Prostate gland (tissue), 2 donors: ENCODE data around the gene VPS45. TPM values are rescaled to one million over a fixed set of nuclear protein-coding genes. Genes with fewer than 3 reads are reported as not detected.
A peak's percentile ranks its signal among the peaks of the same experiment; 100 is the strongest.

Experiments
- DNase-seq: peaks from one replicate; pipeline ENCODE4 v3.0.0-alpha.2; 2019; ENCODE audit warnings: low spot score
- H3K27ac ChIP-seq, 2 donors: fragments of 200-600 bp; sonication (generic); 2 replicates each; pipeline ENCODE4 v1.5.1; 2017 to 2019
- H3K27me3 ChIP-seq: fragments of 200-600 bp; sonication (generic); replicated peaks from 2 replicates; pipeline ENCODE4 v1.5.1; 2019; ENCODE audit not compliant: insufficient read depth
- H3K36me3 ChIP-seq, 2 donors: fragments of 200-600 bp; sonication (generic); 1 replicate in 1 of 2; 2 replicates in 1 of 2; pipeline versions ENCODE4 v1.5.1 to v1.8.1; 2017 to 2019
- H3K4me1 ChIP-seq: fragments of 200-600 bp; sonication (generic); replicated peaks from 2 replicates; pipeline ENCODE4 v1.5.1; 2019
- H3K4me3 ChIP-seq, 2 donors: fragments of 200-600 bp; sonication (generic); 2 replicates each; pipeline ENCODE4 v1.5.1; 2017 to 2019
- H3K9me3 ChIP-seq: fragments of 200-600 bp; sonication (generic); 2 replicates; pipeline ENCODE4 v1.5.1; 2017
- POLR2A ChIP-seq: fragments of 450-650 bp; IDR thresholded peaks from one replicate; pipeline ENCODE4 v1.6.1; 2016; ENCODE audit warnings: antibody characterized with exemption, mild to moderate bottlenecking
- POLR2AphosphoS5 ChIP-seq: sonication (generic); formaldehyde crosslinking; IDR thresholded peaks from one replicate; pipeline ENCODE4 v1.6.1; 2017; ENCODE audit warnings: antibody characterized with exemption
- WGBS: methylation state at CpG from one replicate; pipeline ENCODE4 v1.1.5; 2018; 5-methylcytosine and 5-hydroxymethylcytosine counted together
- intact Hi-C: fragments of 100-400 bp; cut with DNase I; formaldehyde crosslinking; loops from one replicate; pipeline ENCODE4 v1.14.2; 2022
- total RNA-seq, 2 donors: library from RNA; depleted of rRNA; stranded (reverse); fragments of >200 nt; gene quantifications; one replicate each; pipeline ENCODE4 v1.1.0, GENCODE V29; 2016
- TF ChIP-seq, protein P1 (sequence below), 4 experiments: fragments of 200-600 bp in 2 of 4; fragments of 450-650 bp in 2 of 4; sonication (generic) in 2 of 4; IDR thresholded peaks; 1 replicate in 3 of 4; 2 replicates in 1 of 4; pipeline ENCODE4 v1.5.1; 2016 to 2019; ENCODE audit warnings: antibody characterized with exemption in 4 of 4, mild to moderate bottlenecking in 2 of 4, moderate library complexity in 2 of 4

VPS45 gene
- total RNA-seq, 2 donors from 2014 or later: 29.6 to 33.3 TPM

DNA sequence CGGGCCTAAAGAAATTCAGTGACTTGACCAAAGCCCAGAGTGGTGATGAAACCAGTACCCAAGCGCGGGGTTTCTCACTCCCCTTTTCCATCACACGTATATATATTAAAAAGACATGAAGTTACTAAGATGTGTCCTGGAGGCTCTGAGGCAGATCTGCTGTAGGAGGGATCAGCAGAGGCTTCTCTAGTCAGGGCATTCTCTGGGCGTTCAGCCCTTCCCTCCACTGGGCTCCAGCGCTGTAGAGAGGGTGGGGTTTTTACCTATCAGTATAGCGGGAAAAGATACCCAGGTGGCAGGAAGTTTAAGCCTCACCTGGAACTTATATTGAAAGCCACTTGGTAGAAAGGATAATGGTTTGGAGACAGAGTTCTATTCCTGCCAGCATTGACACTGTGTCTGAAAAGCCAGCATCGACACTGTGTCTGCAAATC lies 81.3 kb downstream of the VPS45 start:
- H3K27me3 ChIP-seq: no peaks in the 10 kb centered on the region
- no peak for DNase-seq
- H3K36me3 ChIP-seq: no peaks in the 10 kb centered on the region
- peak overlapping the region; percentile 66 to 78 for H3K4me3 ChIP-seq
- TF ChIP-seq POLR2A (no peak), POLR2AphosphoS5 (no peak)
- TF ChIP-seq, protein P1, sequence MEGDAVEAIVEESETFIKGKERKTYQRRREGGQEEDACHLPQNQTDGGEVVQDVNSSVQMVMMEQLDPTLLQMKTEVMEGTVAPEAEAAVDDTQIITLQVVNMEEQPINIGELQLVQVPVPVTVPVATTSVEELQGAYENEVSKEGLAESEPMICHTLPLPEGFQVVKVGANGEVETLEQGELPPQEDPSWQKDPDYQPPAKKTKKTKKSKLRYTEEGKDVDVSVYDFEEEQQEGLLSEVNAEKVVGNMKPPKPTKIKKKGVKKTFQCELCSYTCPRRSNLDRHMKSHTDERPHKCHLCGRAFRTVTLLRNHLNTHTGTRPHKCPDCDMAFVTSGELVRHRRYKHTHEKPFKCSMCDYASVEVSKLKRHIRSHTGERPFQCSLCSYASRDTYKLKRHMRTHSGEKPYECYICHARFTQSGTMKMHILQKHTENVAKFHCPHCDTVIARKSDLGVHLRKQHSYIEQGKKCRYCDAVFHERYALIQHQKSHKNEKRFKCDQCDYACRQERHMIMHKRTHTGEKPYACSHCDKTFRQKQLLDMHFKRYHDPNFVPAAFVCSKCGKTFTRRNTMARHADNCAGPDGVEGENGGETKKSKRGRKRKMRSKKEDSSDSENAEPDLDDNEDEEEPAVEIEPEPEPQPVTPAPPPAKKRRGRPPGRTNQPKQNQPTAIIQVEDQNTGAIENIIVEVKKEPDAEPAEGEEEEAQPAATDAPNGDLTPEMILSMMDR (IDR thresholded peaks at IDR 0.05): no peak
- 31% methylated on average over 8 of the region's 8 CpGs for WGBS
- no peaks in the 10 kb centered on the region for H3K9me3 ChIP-seq
- intact Hi-C loops: loop anchor here (5.0 kb wide), 1 partner anchor 82 kb away; the partner anchor contains the start of gene VPS45
- H3K4me1 ChIP-seq: no peaks in the 10 kb centered on the region
- peak overlapping the region; percentile 84 to 87 for H3K27ac ChIP-seq

GRCh38 chr1:150149271-150150132 lies 81.9 kb downstream of the VPS45 start, which contains the start of gene PLEKHO1:
PLEKHO1 (plus strand) TSS chr1:150149916; CDS start chr1:150150258, 342 bp downstream.
- H3K27me3 ChIP-seq: no peaks in the 10 kb centered on the region
- no peaks in the 10 kb centered on the region for H3K4me1 ChIP-seq
- H3K36me3 ChIP-seq: no peaks in the 10 kb centered on the region
- 1% methylated on average over 80 of the region's 89 CpGs for WGBS
- intact Hi-C loops: loop anchor here (5.0 kb wide), 1 partner anchor 82 kb away; the partner anchor contains the start of gene VPS45
- peak within 1 kb of the TSS; percentile 66 to 78 for H3K4me3 ChIP-seq
- no peaks in the 10 kb centered on the region for H3K9me3 ChIP-seq
- peak within 1 kb of the TSS; percentile 84 to 87 for H3K27ac ChIP-seq
- DNase-seq: peak; percentile 73
- peak; percentile 71 for TF ChIP-seq POLR2A
- TF ChIP-seq, protein P1 (IDR thresholded peaks at IDR 0.05): no peak
- TF ChIP-seq POLR2AphosphoS5: peak; percentile 33

DNA sequence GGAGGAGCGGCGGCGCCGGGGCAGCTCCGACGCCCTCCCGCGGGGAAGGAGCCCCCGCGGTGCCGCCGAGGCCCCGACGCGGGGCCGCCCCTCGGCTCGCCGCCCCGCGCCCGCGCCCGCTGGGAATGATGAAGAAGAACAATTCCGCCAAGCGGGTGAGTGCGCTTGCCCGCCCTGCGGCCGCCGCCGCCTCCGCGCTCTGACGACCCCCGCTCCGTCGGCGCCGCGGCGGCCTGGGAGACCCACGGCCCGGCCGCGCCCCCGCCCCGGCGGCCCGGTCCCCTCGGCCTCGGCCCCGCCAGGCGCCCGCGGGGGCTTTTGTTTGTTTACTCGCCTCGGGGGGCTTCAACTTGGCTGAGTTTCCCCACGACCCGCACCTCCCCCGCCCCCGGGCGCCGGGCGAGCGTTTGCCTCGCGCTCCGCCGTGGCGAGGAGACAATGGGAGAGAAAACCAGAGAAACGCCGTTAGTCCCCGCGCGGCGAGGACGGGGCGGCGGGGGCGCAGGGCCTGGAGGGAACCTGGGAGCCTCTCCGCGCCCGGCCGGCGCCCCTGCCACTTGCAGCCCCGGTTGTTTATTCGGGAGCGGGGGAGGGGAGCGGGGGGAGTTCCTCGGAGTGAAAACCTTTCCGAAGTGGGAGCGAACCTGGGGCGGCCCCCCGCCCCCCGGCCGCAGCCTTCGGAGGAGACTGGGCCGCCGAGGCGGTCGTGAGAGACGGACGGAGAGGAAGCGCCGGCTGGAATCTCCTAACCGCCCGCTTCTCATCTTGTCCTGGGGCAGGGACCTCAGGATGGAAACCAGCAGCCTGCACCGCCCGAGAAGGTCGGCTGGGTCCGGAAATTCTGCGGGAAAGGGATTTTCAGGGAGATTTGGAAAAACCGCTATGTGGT lies 82.8 kb downstream of the VPS45 start:
- no peaks in the 10 kb centered on the region for H3K36me3 ChIP-seq
- H3K27ac ChIP-seq: peak overlapping the region; percentile 84 to 87
- no peak for TF ChIP-seq POLR2AphosphoS5
- no peak for TF ChIP-seq POLR2A
- TF ChIP-seq, protein P1 (IDR thresholded peaks at IDR 0.05): no peak
- H3K27me3 ChIP-seq: no peaks in the 10 kb centered on the region
- no peaks in the 10 kb centered on the region for H3K9me3 ChIP-seq
- DNase-seq: no peak
- H3K4me1 ChIP-seq: no peaks in the 10 kb centered on the region
- peak overlapping the region; percentile 66 to 78 for H3K4me3 ChIP-seq
- under 1% methylated on average over 101 of the region's 114 CpGs for WGBS
- intact Hi-C loops: no loop called here

DNA sequence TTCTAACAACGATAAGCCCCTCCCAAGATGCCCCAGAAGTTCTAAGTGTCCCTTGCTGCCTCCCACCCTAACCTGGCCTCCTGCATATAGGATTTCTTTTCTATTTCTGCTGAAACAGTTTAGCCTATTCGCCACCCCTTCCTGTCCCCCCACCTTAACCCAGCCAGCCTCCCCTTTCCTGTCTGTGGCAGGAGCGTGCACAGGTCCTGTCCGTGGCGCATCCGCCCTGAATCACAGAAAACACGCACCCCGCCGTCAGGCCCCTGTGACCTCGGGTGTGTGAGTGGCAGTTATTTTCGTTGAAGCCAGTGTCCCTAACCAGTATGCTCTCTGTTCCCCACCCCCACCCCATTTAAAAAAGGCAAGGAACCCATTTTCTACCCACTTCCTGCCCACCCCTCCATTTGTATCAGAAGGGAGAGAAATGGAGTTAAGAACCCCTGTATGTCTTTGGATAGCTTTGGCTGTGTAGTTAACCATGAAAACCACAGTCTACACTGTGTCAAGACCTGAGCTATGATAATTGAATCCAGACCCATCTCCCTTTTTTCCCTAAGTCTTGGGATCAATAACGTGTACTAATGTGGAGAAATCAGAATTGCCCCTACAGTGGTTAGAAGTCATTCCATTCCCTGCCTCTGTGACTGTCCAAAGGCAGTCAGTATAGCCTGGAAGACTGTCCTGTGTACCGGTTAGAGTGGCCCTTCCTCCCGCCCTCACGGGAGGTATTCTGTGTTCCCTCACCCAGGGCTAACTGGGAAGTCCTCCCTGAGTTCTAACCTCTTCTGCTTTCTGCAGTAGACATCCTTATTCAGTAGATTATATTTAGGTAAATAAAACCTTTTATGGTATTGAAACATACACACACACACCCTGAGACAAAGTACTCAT lies 84.0 kb downstream of the VPS45 start:
- TF ChIP-seq POLR2A: no peak
- TF ChIP-seq POLR2AphosphoS5: peak; percentile 43
- H3K36me3 ChIP-seq: peaks cover 0 to 9% of the 10 kb centered on the region in 2 donors
- intact Hi-C loops: no loop called here
- peak overlapping the region; percentile 66 to 78 for H3K4me3 ChIP-seq
- H3K27ac ChIP-seq: peak overlapping the region; percentile 84 to 87
- H3K27me3 ChIP-seq: no peaks in the 10 kb centered on the region
- no peak for DNase-seq
- H3K4me1 ChIP-seq: no peaks in the 10 kb centered on the region
- no peaks in the 10 kb centered on the region for H3K9me3 ChIP-seq
- whole genome bisulfite sequencing: 39% methylated on average over 15 of the region's 15 CpGs
